C4-2B (cell line): ENCODE results near the gene MROH7.

Experiments used
- ZFX ChIP-seq: fragments of 450-650 bp; IDR thresholded peaks from 2 replicates; pipeline ENCODE4 v1.6.1; 2017
- TF ChIP-seq, protein P1 (sequence below): fragments of 450-650 bp; conservative IDR thresholded peaks from 2 replicates; pipeline ENCODE4 v1.5.1; 2017; ENCODE audit warnings: mild to moderate bottlenecking

DNA sequence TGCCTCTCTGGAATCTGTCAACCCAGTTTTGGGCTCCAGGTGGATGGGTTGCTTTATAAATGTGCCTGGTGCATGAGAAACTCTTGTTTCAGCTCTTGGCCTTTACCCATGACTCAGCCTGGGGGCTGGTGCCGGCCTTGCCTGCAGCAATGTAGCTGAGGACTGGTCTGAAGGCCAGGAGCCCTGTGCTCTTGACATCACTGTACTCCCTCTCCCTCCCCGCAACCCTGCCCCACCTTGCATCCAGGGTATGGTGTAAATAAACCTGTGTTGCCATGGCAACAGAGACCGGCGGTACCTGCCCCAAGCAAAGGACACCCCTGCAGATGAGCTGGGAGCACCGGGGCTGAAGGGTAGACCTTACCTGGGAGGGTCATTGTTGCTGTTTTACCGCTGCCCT is 31.5 kb upstream of the MROH7 start:
- TF ChIP-seq, protein P1, sequence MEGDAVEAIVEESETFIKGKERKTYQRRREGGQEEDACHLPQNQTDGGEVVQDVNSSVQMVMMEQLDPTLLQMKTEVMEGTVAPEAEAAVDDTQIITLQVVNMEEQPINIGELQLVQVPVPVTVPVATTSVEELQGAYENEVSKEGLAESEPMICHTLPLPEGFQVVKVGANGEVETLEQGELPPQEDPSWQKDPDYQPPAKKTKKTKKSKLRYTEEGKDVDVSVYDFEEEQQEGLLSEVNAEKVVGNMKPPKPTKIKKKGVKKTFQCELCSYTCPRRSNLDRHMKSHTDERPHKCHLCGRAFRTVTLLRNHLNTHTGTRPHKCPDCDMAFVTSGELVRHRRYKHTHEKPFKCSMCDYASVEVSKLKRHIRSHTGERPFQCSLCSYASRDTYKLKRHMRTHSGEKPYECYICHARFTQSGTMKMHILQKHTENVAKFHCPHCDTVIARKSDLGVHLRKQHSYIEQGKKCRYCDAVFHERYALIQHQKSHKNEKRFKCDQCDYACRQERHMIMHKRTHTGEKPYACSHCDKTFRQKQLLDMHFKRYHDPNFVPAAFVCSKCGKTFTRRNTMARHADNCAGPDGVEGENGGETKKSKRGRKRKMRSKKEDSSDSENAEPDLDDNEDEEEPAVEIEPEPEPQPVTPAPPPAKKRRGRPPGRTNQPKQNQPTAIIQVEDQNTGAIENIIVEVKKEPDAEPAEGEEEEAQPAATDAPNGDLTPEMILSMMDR: no peak
- TF ChIP-seq ZFX: no peak
